Neural progenitor cell (in vitro differentiated cells): ENCODE measurements around the gene PLEKHO1. TPM values are rescaled to one million over a fixed set of nuclear protein-coding genes. Genes with fewer than 3 reads are reported as not detected.
A peak's percentile ranks its signal among the peaks of the same experiment; 100 is the strongest.
"Not testable (repeated sequence)": the region's sequence is repeated elsewhere in the genome, so short reads cannot be mapped to it uniquely, and the experiment has no call there.

Source experiments
- DNase-seq: peaks from one replicate; pipeline ENCODE4 v3.0.0-alpha.2; 2016; ENCODE audit warnings: low spot score
- H2AFZ ChIP-seq: fragments of 200-600 bp; sonication (generic); replicated peaks from 2 replicates; pipeline ENCODE4 v1.6.1; 2016; ENCODE audit warnings: antibody characterized with exemption
- H3F3A ChIP-seq: fragments of 200-600 bp; sonication (generic); 2 replicates; pipeline ENCODE4 v1.6.1; 2016; ENCODE audit warnings: antibody characterized with exemption, low read depth
- H3K27ac ChIP-seq: fragments of 200-600 bp; sonication (generic); 2 replicates; pipeline ENCODE4 v1.5.1; 2016; ENCODE audit warnings: mild to moderate bottlenecking
- H3K27me3 ChIP-seq: fragments of 200-600 bp; sonication (generic); 2 replicates; pipeline ENCODE4 v1.6.1; 2016; ENCODE audit warnings: mild to moderate bottlenecking, moderate library complexity
- H3K36me3 ChIP-seq: fragments of 200-600 bp; sonication (generic); 2 replicates; pipeline ENCODE4 v1.5.1; 2016
- H3K4me1 ChIP-seq: fragments of 200-600 bp; sonication (generic); 2 replicates; pipeline ENCODE4 v1.6.1; 2016; ENCODE audit warnings: mixed run types
- H3K4me2 ChIP-seq: fragments of 200-600 bp; sonication (generic); 2 replicates; pipeline ENCODE4 v1.6.1; 2016
- H3K4me3 ChIP-seq: fragments of 200-600 bp; sonication (generic); 2 replicates; pipeline ENCODE4 v1.5.1; 2016
- H3K79me2 ChIP-seq: fragments of 200-600 bp; sonication (generic); 2 replicates; pipeline ENCODE4 v1.6.1; 2016; ENCODE audit warnings: low read depth
- H3K9ac ChIP-seq: fragments of 200-600 bp; sonication (generic); 2 replicates; pipeline ENCODE4 v1.6.1; 2016
- H3K9me3 ChIP-seq: fragments of 200-600 bp; sonication (generic); 2 replicates; pipeline ENCODE4 v1.5.1; 2016; ENCODE audit warnings: low read depth
- H4K20me1 ChIP-seq: fragments of 200-600 bp; sonication (generic); 2 replicates; pipeline ENCODE4 v1.6.1; 2016; ENCODE audit warnings: low read depth
- H3K27ac Mint-ChIP-seq: 3 replicates; pipeline ENCODE4 v1.8.0; 2021; ENCODE audit warnings: mixed read lengths
- H3K27me3 Mint-ChIP-seq: 2 replicates; pipeline ENCODE4 v1.8.0; 2022; ENCODE audit warnings: low read depth, mild to moderate bottlenecking, inconsistent platforms, moderate library complexity, mixed read lengths; ENCODE audit not compliant: insufficient read depth
- H3K36me3 Mint-ChIP-seq: 3 replicates; pipeline ENCODE4 v1.8.0; 2021; ENCODE audit warnings: mixed read lengths
- H3K4me1 Mint-ChIP-seq: 3 replicates; pipeline ENCODE4 v1.8.0; 2021; ENCODE audit warnings: mixed read lengths
- H3K4me3 Mint-ChIP-seq: 3 replicates; pipeline ENCODE4 v1.8.0; 2021; ENCODE audit warnings: mild to moderate bottlenecking, moderate library complexity, mixed read lengths
- H3K9me3 Mint-ChIP-seq: 3 replicates; pipeline ENCODE4 v1.8.0; 2020; ENCODE audit warnings: mixed read lengths
- CTCF ChIP-seq: fragments of 200-600 bp; sonication (generic); IDR thresholded peaks from 2 replicates; pipeline ENCODE4 v1.5.1; 2017; ENCODE audit warnings: antibody characterized with exemption, mild to moderate bottlenecking
- EZH2 ChIP-seq: fragments of 200-600 bp; sonication (generic); IDR thresholded peaks from 2 replicates; pipeline ENCODE4 v1.6.1; 2017; ENCODE audit warnings: antibody characterized with exemption, mild to moderate bottlenecking, moderate library complexity
- EZH2phosphoT487 ChIP-seq: fragments of 200-600 bp; sonication (generic); IDR thresholded peaks from 2 replicates; pipeline ENCODE4 v1.6.1; 2017; ENCODE audit warnings: antibody characterized with exemption
- total RNA-seq: library from RNA; depleted of rRNA; stranded (reverse); fragments of >200 nt; gene quantifications from 2 replicates; pipeline ENCODE4 v1.2.3, GENCODE V29; 2015; ENCODE audit warnings: low replicate concordance

Gene PLEKHO1
- total RNA-seq, 1 donor from 2014 or later = 39.3 TPM

GRCh38 chr1:150183061-150183460 is 33.3 kb downstream of the PLEKHO1 start:
- Histone ChIP-seq H3K4me3 (no peak overlapping the region), H3K27ac (no peak overlapping the region), H3K4me1 (peaks cover 6% of the 10 kb centered on the region), H3K36me3 (no peaks in the 10 kb centered on the region), H3F3A (no peaks in the 10 kb centered on the region), H3K27me3 (no peaks in the 10 kb centered on the region), H3K9ac (no peak overlapping the region), H3K4me2 (no peak overlapping the region), H3K9me3 (no peaks in the 10 kb centered on the region), H2AFZ (no peak overlapping the region), H3K79me2 (no peaks in the 10 kb centered on the region), H4K20me1 (no peaks in the 10 kb centered on the region)
- no peaks in the 10 kb centered on the region for H3K36me3 Mint-ChIP-seq
- peaks cover 7% of the 10 kb centered on the region for H3K27me3 Mint-ChIP-seq
- H3K4me1 Mint-ChIP-seq = peaks cover 18% of the 10 kb centered on the region
- H3K27ac Mint-ChIP-seq = no peak overlapping the region
- H3K4me3 Mint-ChIP-seq = no peak overlapping the region
- H3K9me3 Mint-ChIP-seq = no peaks in the 10 kb centered on the region
- no peak for DNase-seq
- no peak for TF ChIP-seq CTCF
- no peak for TF ChIP-seq EZH2
- TF ChIP-seq EZH2phosphoT487 = no peak

- H3K4me1 ChIP-seq = peaks cover 6% of the 10 kb centered on the region
- H3K4me3 ChIP-seq = no peak overlapping the region
- H3K27ac Mint-ChIP-seq = no peak overlapping the region
- DNase-seq = no peak
- H3K27me3 ChIP-seq = no peaks in the 10 kb centered on the region
- peaks cover 18% of the 10 kb centered on the region for H3K4me1 Mint-ChIP-seq
- H3K27ac ChIP-seq = no peak overlapping the region
- H2AFZ ChIP-seq = no peak overlapping the region
- no peaks in the 10 kb centered on the region for H3K36me3 Mint-ChIP-seq
- no peaks in the 10 kb centered on the region for H3K36me3 ChIP-seq
- H3K9me3 ChIP-seq = no peaks in the 10 kb centered on the region
- H3K4me3 Mint-ChIP-seq = no peak overlapping the region
- H3K9me3 Mint-ChIP-seq = no peaks in the 10 kb centered on the region
- no peak for TF ChIP-seq EZH2phosphoT487
- TF ChIP-seq EZH2 = no peak
- no peak for TF ChIP-seq CTCF
- no peaks in the 10 kb centered on the region for H4K20me1 ChIP-seq
- H3K4me2 ChIP-seq = no peak overlapping the region
- H3F3A ChIP-seq = no peaks in the 10 kb centered on the region
- H3K79me2 ChIP-seq = no peaks in the 10 kb centered on the region
- H3K27me3 Mint-ChIP-seq = peaks cover 5% of the 10 kb centered on the region
- H3K9ac ChIP-seq = no peak overlapping the region
Observed at GRCh38 chr1:150185481-150185880, 35.8 kb downstream of the PLEKHO1 start.

GRCh38 chr1:150186438-150186788 is 36.7 kb downstream of the PLEKHO1 start:
- H3K9ac ChIP-seq, H3K27ac ChIP-seq, H3K27me3 ChIP-seq, H3K4me2 ChIP-seq, H3K9me3 Mint-ChIP-seq, H3K27ac Mint-ChIP-seq, H3K9me3 ChIP-seq, H3K4me3 ChIP-seq, H3F3A ChIP-seq, H3K36me3 ChIP-seq, H3K4me3 Mint-ChIP-seq, H4K20me1 ChIP-seq, H3K4me1 ChIP-seq, H3K27me3 Mint-ChIP-seq, H2AFZ ChIP-seq, DNase-seq, H3K79me2 ChIP-seq, H3K36me3 Mint-ChIP-seq: not testable (repeated sequence)
- peaks cover 18% of the 10 kb centered on the region for H3K4me1 Mint-ChIP-seq

GRCh38 chr1:150186789-150187559 is 37.3 kb downstream of the PLEKHO1 start:
- Histone ChIP-seq H3K4me2 (no peak overlapping the region), H3K4me3 (no peak overlapping the region), H3K9me3 (no peaks in the 10 kb centered on the region), H3F3A (no peaks in the 10 kb centered on the region), H2AFZ (no peak overlapping the region), H3K4me1 (peaks cover 6% of the 10 kb centered on the region), H3K36me3 (no peaks in the 10 kb centered on the region), H3K9ac (no peak overlapping the region), H3K27me3 (no peaks in the 10 kb centered on the region), H3K27ac (no peak overlapping the region), H4K20me1 (no peaks in the 10 kb centered on the region), H3K79me2 (no peaks in the 10 kb centered on the region)
- DNase-seq = peak; percentile 65
- Mint-ChIP-seq H3K27ac (peak overlapping the region; percentile 42), H3K9me3 (no peaks in the 10 kb centered on the region), H3K36me3 (no peaks in the 10 kb centered on the region), H3K4me3 (no peak overlapping the region), H3K27me3 (peaks cover 5% of the 10 kb centered on the region), H3K4me1 (peaks cover 13% of the 10 kb centered on the region)
- TF ChIP-seq EZH2phosphoT487 = no peak
- no peak for TF ChIP-seq EZH2
- peak; percentile 69 for TF ChIP-seq CTCF
